ENCODE data around the gene GCNT4. TPM values are rescaled to one million over a fixed set of nuclear protein-coding genes. Genes with fewer than 3 reads are reported as not detected.
"Not testable (repeated sequence)": the region's sequence is repeated elsewhere in the genome, so short reads cannot be mapped to it uniquely, and the experiment has no call there.

The GCNT4 gene
- total RNA-seq, 1 donor from 2014 or later: 5.2 TPM

GRCh38 chr5:75088648-75089047 lies 36.3 kb upstream of the GCNT4 start:
- Mint-ChIP-seq H3K4me3 (ENCODE audit: unreplicated experiment) (no peak overlapping the region), H3K36me3 (ENCODE audit: unreplicated experiment) (no peaks in the 10 kb centered on the region), H3K27ac (ENCODE audit: unreplicated experiment) (no peak overlapping the region), H3K4me1 (ENCODE audit: low read depth, unreplicated experiment) (no peaks in the 10 kb centered on the region), H3K27me3 (ENCODE audit: unreplicated experiment) (peaks cover 2% of the 10 kb centered on the region), H3K9me3 (ENCODE audit: unreplicated experiment) (no peaks in the 10 kb centered on the region)
- no peak for DNase-seq
- no peak for TF ChIP-seq CTCF (IDR thresholded peaks at IDR 0.05; ENCODE audit: partially characterized antibody, unreplicated experiment)

- Mint-ChIP-seq H3K4me1 (ENCODE audit: low read depth, unreplicated experiment) (no peaks in the 10 kb centered on the region), H3K36me3 (ENCODE audit: unreplicated experiment) (no peaks in the 10 kb centered on the region), H3K27me3 (ENCODE audit: unreplicated experiment) (no peaks in the 10 kb centered on the region), H3K27ac (ENCODE audit: unreplicated experiment) (no peak overlapping the region), H3K4me3 (ENCODE audit: unreplicated experiment) (no peak overlapping the region), H3K9me3 (ENCODE audit: unreplicated experiment) (no peaks in the 10 kb centered on the region)
- no peak for TF ChIP-seq CTCF (IDR thresholded peaks at IDR 0.05; ENCODE audit: partially characterized antibody, unreplicated experiment)
- DNase-seq: no peak
Observed at GRCh38 chr5:75081510-75081909, 29.2 kb upstream of the GCNT4 start.

GRCh38 chr5:75079346-75079745 lies 27.0 kb upstream of the GCNT4 start:
- not testable (repeated sequence) for H3K27ac Mint-ChIP-seq (ENCODE audit: unreplicated experiment); H3K4me3 Mint-ChIP-seq (ENCODE audit: unreplicated experiment); H3K9me3 Mint-ChIP-seq (ENCODE audit: unreplicated experiment); H3K27me3 Mint-ChIP-seq (ENCODE audit: unreplicated experiment); DNase-seq; H3K4me1 Mint-ChIP-seq (ENCODE audit: low read depth, unreplicated experiment); H3K36me3 Mint-ChIP-seq (ENCODE audit: unreplicated experiment)

GRCh38 chr5:75078027-75078426 lies 25.7 kb upstream of the GCNT4 start:
- DNase-seq: no peak
- TF ChIP-seq CTCF (IDR thresholded peaks at IDR 0.05; ENCODE audit: partially characterized antibody, unreplicated experiment): no peak
- H3K27me3 Mint-ChIP-seq (ENCODE audit: unreplicated experiment): no peaks in the 10 kb centered on the region
- no peaks in the 10 kb centered on the region for H3K4me1 Mint-ChIP-seq (ENCODE audit: low read depth, unreplicated experiment)
- no peak overlapping the region for H3K4me3 Mint-ChIP-seq (ENCODE audit: unreplicated experiment)
- H3K9me3 Mint-ChIP-seq (ENCODE audit: unreplicated experiment): no peaks in the 10 kb centered on the region
- no peaks in the 10 kb centered on the region for H3K36me3 Mint-ChIP-seq (ENCODE audit: unreplicated experiment)
- no peak overlapping the region for H3K27ac Mint-ChIP-seq (ENCODE audit: unreplicated experiment)

- no peak overlapping the region for H3K4me3 Mint-ChIP-seq (ENCODE audit: unreplicated experiment)
- TF ChIP-seq CTCF (IDR thresholded peaks at IDR 0.05; ENCODE audit: partially characterized antibody, unreplicated experiment): no peak
- H3K36me3 Mint-ChIP-seq (ENCODE audit: unreplicated experiment): peaks cover 4% of the 10 kb centered on the region
- no peaks in the 10 kb centered on the region for H3K27me3 Mint-ChIP-seq (ENCODE audit: unreplicated experiment)
- no peak for DNase-seq
- no peaks in the 10 kb centered on the region for H3K9me3 Mint-ChIP-seq (ENCODE audit: unreplicated experiment)
- H3K27ac Mint-ChIP-seq (ENCODE audit: unreplicated experiment): no peak overlapping the region
- no peaks in the 10 kb centered on the region for H3K4me1 Mint-ChIP-seq (ENCODE audit: low read depth, unreplicated experiment)
Observed at GRCh38 chr5:75072061-75072460, 19.7 kb upstream of the GCNT4 start.

GRCh38 chr5:75071100-75071499 lies 18.7 kb upstream of the GCNT4 start:
- TF ChIP-seq CTCF (IDR thresholded peaks at IDR 0.05; ENCODE audit: partially characterized antibody, unreplicated experiment): no peak
- Mint-ChIP-seq H3K4me3 (ENCODE audit: unreplicated experiment) (no peak overlapping the region), H3K27me3 (ENCODE audit: unreplicated experiment) (no peaks in the 10 kb centered on the region), H3K27ac (ENCODE audit: unreplicated experiment) (no peak overlapping the region), H3K9me3 (ENCODE audit: unreplicated experiment) (no peaks in the 10 kb centered on the region), H3K4me1 (ENCODE audit: low read depth, unreplicated experiment) (no peaks in the 10 kb centered on the region), H3K36me3 (ENCODE audit: unreplicated experiment) (peaks cover 4% of the 10 kb centered on the region)
- DNase-seq: no peak

Measured in glutamatergic neuron (in vitro differentiated cells).